Esophagus (tissue), 2 donors: Measurements from ENCODE around the gene HEATR5A. TPM values are rescaled to one million over a fixed set of nuclear protein-coding genes. Genes with fewer than 3 reads are reported as not detected.
"Not testable (repeated sequence)": the region's sequence is repeated elsewhere in the genome, so short reads cannot be mapped to it uniquely, and the experiment has no call there.

ENCODE experiments used
- H3K27ac ChIP-seq, 2 donors: one replicate each; pipeline ENCODE4 v1.5.1; 2013; ENCODE audit warnings: low read depth in 2 of 2, mild to moderate bottlenecking in 2 of 2, inconsistent platforms in 1 of 2, low read length in 1 of 2, moderate library complexity in 1 of 2
- H3K27me3 ChIP-seq, 2 donors: one replicate each; pipeline ENCODE4 v1.6.1; 2013; ENCODE audit warnings: low read length in 2 of 2, control low read depth in 1 of 2, mild to moderate bottlenecking in 1 of 2; ENCODE audit not compliant: insufficient read depth in 2 of 2, control insufficient read depth in 1 of 2
- H3K36me3 ChIP-seq, 2 donors: one replicate each; pipeline ENCODE4 v1.6.1; 2013; ENCODE audit warnings: low read length in 1 of 2; ENCODE audit not compliant: control insufficient read depth in 2 of 2, insufficient read depth in 2 of 2
- H3K4me1 ChIP-seq, 2 donors: one replicate each; pipeline ENCODE4 v1.6.1; 2013; ENCODE audit warnings: low read length in 1 of 2; ENCODE audit not compliant: control insufficient read depth in 2 of 2, insufficient read depth in 2 of 2
- H3K4me3 ChIP-seq, 2 donors: one replicate each; pipeline ENCODE4 v1.5.1; 2013; ENCODE audit warnings: low read length in 2 of 2, mild to moderate bottlenecking in 2 of 2, low read depth in 1 of 2, moderate library complexity in 1 of 2
- H3K9me3 ChIP-seq, 2 donors: one replicate each; pipeline ENCODE4 v1.6.1; 2013; ENCODE audit warnings: mild to moderate bottlenecking in 2 of 2, low read depth in 1 of 2, low read length in 1 of 2, moderate library complexity in 1 of 2; ENCODE audit not compliant: control insufficient read depth in 2 of 2, insufficient read depth in 1 of 2
- WGBS, 2 donors: extraction: QIAGEN DNeasy Blood & Tissue Kit; methylation state at CpG; one replicate each; pipeline ENCODE4 v1.1.7; 2013; 5-methylcytosine and 5-hydroxymethylcytosine counted together
- polyA plus RNA-seq, 2 donors: library from polyadenylated mRNA; stranded (reverse); fragments of 200-250 nt; gene quantifications; one replicate each; pipeline ENCODE4 v1.2.3, GENCODE V29; 2013
- donor health status: healthy with polysubstance abuse.
- donor health status: Bipolar disorder and iron deficiency.

Gene HEATR5A
- polyA plus RNA-seq, 2 donors: 6.2 to 8.9 TPM

GRCh38 chr14:31449136-31449535 is 28.8 kb upstream of the HEATR5A start:
- H3K9me3 ChIP-seq: no peaks in the 10 kb centered on the region
- no peak overlapping the region for H3K27ac ChIP-seq
- no peak overlapping the region for H3K4me3 ChIP-seq
- no peaks in the 10 kb centered on the region for H3K27me3 ChIP-seq
- 77 to 85% methylated on average over 8 of the region's 8 CpGs for WGBS, 2 donors
- H3K4me1 ChIP-seq: no peaks in the 10 kb centered on the region
- H3K36me3 ChIP-seq: no peaks in the 10 kb centered on the region

- H3K4me3 ChIP-seq: no peak overlapping the region
- H3K36me3 ChIP-seq: no peaks in the 10 kb centered on the region
- no peaks in the 10 kb centered on the region for H3K9me3 ChIP-seq
- WGBS, 2 donors: 88 to 92% methylated on average over 1 of the region's 1 CpG
- H3K27me3 ChIP-seq: no peaks in the 10 kb centered on the region
- no peak overlapping the region for H3K27ac ChIP-seq
- H3K4me1 ChIP-seq: no peaks in the 10 kb centered on the region
Observed at GRCh38 chr14:31445703-31446102, 25.4 kb upstream of the HEATR5A start.

- 85 to 89% methylated on average over 6 of the region's 6 CpGs for WGBS, 2 donors
- Histone ChIP-seq H3K27me3 (no peaks in the 10 kb centered on the region), H3K27ac (no peak overlapping the region), H3K9me3 (no peaks in the 10 kb centered on the region), H3K4me1 (no peaks in the 10 kb centered on the region), H3K4me3 (no peak overlapping the region), H3K36me3 (no peaks in the 10 kb centered on the region)
Observed at GRCh38 chr14:31442284-31442683, 21.9 kb upstream of the HEATR5A start.

- Histone ChIP-seq H3K27me3 (no peaks in the 10 kb centered on the region), H3K27ac (no peak overlapping the region), H3K4me1 (no peaks in the 10 kb centered on the region), H3K4me3 (no peak overlapping the region), H3K36me3 (no peaks in the 10 kb centered on the region), H3K9me3 (no peaks in the 10 kb centered on the region)
- 56 to 69% methylated on average over 7 of the region's 7 CpGs for WGBS, 2 donors
Observed at GRCh38 chr14:31441273-31442111, 21.1 kb upstream of the HEATR5A start.

- Histone ChIP-seq H3K4me3 (no peak overlapping the region), H3K27me3 (no peaks in the 10 kb centered on the region), H3K4me1 (no peaks in the 10 kb centered on the region), H3K9me3 (no peaks in the 10 kb centered on the region), H3K36me3 (no peaks in the 10 kb centered on the region), H3K27ac (no peak overlapping the region)
Observed at GRCh38 chr14:31440280-31440679, 19.9 kb upstream of the HEATR5A start.

GRCh38 chr14:31439561-31439960 is 19.2 kb upstream of the HEATR5A start:
- no peaks in the 10 kb centered on the region for H3K27me3 ChIP-seq
- no peak overlapping the region for H3K4me3 ChIP-seq
- peaks cover 0 to 3% of the 10 kb centered on the region in 2 donors for H3K4me1 ChIP-seq
- H3K27ac ChIP-seq: no peak overlapping the region
- H3K36me3 ChIP-seq: no peaks in the 10 kb centered on the region
- WGBS, 2 donors: 63 to 77% methylated on average over 2 of the region's 2 CpGs
- no peaks in the 10 kb centered on the region for H3K9me3 ChIP-seq

GRCh38 chr14:31437045-31437691 is 16.8 kb upstream of the HEATR5A start:
- not testable (repeated sequence) for H3K27ac ChIP-seq, H3K36me3 ChIP-seq, H3K27me3 ChIP-seq, H3K9me3 ChIP-seq, H3K4me3 ChIP-seq, H3K4me1 ChIP-seq
- whole genome bisulfite sequencing, 2 donors: 92 to 95% methylated on average over 13 to 40 of the region's 45 CpGs

- H3K4me3 ChIP-seq: no peak overlapping the region
- H3K36me3 ChIP-seq: no peaks in the 10 kb centered on the region
- no peaks in the 10 kb centered on the region for H3K27me3 ChIP-seq
- peaks cover 0 to 3% of the 10 kb centered on the region in 2 donors for H3K4me1 ChIP-seq
- no peaks in the 10 kb centered on the region for H3K9me3 ChIP-seq
- H3K27ac ChIP-seq: no peak overlapping the region
Observed at GRCh38 chr14:31435276-31435675, 14.9 kb upstream of the HEATR5A start.

GRCh38 chr14:31430634-31431264 is 10.4 kb upstream of the HEATR5A start:
- H3K27me3 ChIP-seq: no peaks in the 10 kb centered on the region
- no peaks in the 10 kb centered on the region for H3K36me3 ChIP-seq
- peaks cover 0 to 3% of the 10 kb centered on the region in 2 donors for H3K4me1 ChIP-seq
- no peak overlapping the region for H3K27ac ChIP-seq
- H3K4me3 ChIP-seq: no peak overlapping the region
- WGBS, 2 donors: 97% methylated on average over 11 of the region's 11 CpGs
- no peaks in the 10 kb centered on the region for H3K9me3 ChIP-seq
